Stomach (tissue), 9 donors: ENCODE data around the gene PTPRJ. TPM values are rescaled to one million over a fixed set of nuclear protein-coding genes. Genes with fewer than 3 reads are reported as not detected.
"Not testable (repeated sequence)": the region's sequence is repeated elsewhere in the genome, so short reads cannot be mapped to it uniquely, and the experiment has no call there.

Experiments used
- DNase-seq, 2 donors: peaks; one replicate each; pipeline versions ENCODE4 v3.0.0 to v3.0.0-alpha.2; 2013 to 2019
- H3K27ac ChIP-seq, 5 donors: fragments of 200-600 bp in 4 of 5; sonication (generic) in 4 of 5; one replicate each; pipeline ENCODE4 v1.5.1; 2013 to 2019; ENCODE audit warnings: mild to moderate bottlenecking in 1 of 5, moderate library complexity in 1 of 5
- H3K27me3 ChIP-seq, 3 donors: fragments of 200-600 bp; sonication (generic); one replicate each; pipeline ENCODE4 v1.5.1; 2017 to 2019; ENCODE audit warnings: mixed run types in 1 of 3
- H3K36me3 ChIP-seq, 4 donors: fragments of 200-600 bp; sonication (generic); 1 replicate in 3 of 4; 2 replicates in 1 of 4; pipeline ENCODE4 v1.5.1; 2016 to 2019
- H3K4me1 ChIP-seq, 4 donors: fragments of 200-600 bp; sonication (generic); one replicate each; pipeline ENCODE4 v1.5.1; 2016 to 2019
- H3K4me3 ChIP-seq, 4 donors: fragments of 200-600 bp; sonication (generic) in 3 of 4; one replicate each; pipeline ENCODE4 v1.5.1; 2016 to 2019; ENCODE audit warnings: mild to moderate bottlenecking in 1 of 4
- H3K9me3 ChIP-seq, 4 donors: fragments of 200-600 bp; sonication (generic); one replicate each; pipeline ENCODE4 v1.5.1; 2016 to 2019
- EP300 ChIP-seq: sonication (generic); formaldehyde crosslinking; IDR thresholded peaks from one replicate; pipeline ENCODE4 v1.6.1; 2017; ENCODE audit warnings: antibody characterized with exemption
- POLR2A ChIP-seq, 4 donors: fragments of 450-650 bp; IDR thresholded peaks; one replicate each; pipeline ENCODE4 v1.6.1; 2016; ENCODE audit warnings: antibody characterized with exemption in 4 of 4, control low read depth in 2 of 4, mild to moderate bottlenecking in 1 of 4, moderate library complexity in 1 of 4
- POLR2AphosphoS5 ChIP-seq, 3 donors: sonication (generic); formaldehyde crosslinking; IDR thresholded peaks; one replicate each; pipeline ENCODE4 v1.6.1; 2016; ENCODE audit warnings: antibody characterized with exemption in 3 of 3
- WGBS, 5 donors: extraction: QIAGEN DNeasy Blood & Tissue Kit in 3 of 5; methylation state at CpG; one replicate each; pipeline versions ENCODE4 v1.1.5 to v1.1.7; 2013 to 2018; 5-methylcytosine and 5-hydroxymethylcytosine counted together
- intact Hi-C: fragments of 100-400 bp; cut with DNase I; formaldehyde crosslinking; loops from one replicate; pipeline ENCODE4 v1.15.1; 2023; ENCODE audit warnings: low total_unique reads
- polyA plus RNA-seq, 3 donors: library from polyadenylated mRNA; stranded (reverse); fragments of 200-250 nt; gene quantifications; one replicate each; pipeline ENCODE4 v1.2.3, GENCODE V29; 2013
- total RNA-seq, 5 donors: library from RNA; depleted of rRNA; stranded (reverse); fragments of >200 nt; gene quantifications; one replicate each; pipeline versions ENCODE4 v1.1.0 to v1.2.3, GENCODE V29; 2014 to 2016
- TF ChIP-seq, protein P1 (sequence below), 7 experiments: fragments of 450-650 bp in 4 of 7; fragments of 200-600 bp in 3 of 7; sonication (generic) in 3 of 7; IDR thresholded peaks; one replicate each; pipeline ENCODE4 v1.5.1; 2016 to 2019; ENCODE audit warnings: antibody characterized with exemption in 7 of 7, control low read depth in 2 of 7, mild to moderate bottlenecking in 1 of 7
- donor health status: healthy with polysubstance abuse.
- donor health status: Bipolar disorder and iron deficiency.
- donor health status: healthy.

The PTPRJ gene
- total and polyA plus RNA-seq, 8 donors, result 2.6 to 351 (median 20.7) TPM

DNA sequence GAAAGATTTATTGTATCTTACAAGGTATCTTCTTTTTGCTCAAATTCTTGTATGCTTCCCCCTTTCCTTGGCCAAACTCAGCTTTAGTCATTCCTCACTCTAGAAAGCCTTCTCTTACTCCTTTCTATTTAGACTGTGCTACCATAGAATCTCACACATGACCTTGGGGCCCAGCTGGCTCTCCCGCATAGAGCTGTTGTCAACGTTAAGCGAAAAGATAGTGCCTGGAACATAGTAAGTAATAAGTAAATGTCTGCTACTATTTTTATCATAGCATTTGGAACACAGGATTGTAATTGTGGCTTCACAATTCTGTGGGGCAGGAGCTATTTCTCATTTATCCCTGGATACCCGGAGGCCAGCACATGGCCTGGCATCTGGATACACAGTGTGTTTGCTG, 197.3 kb downstream of the PTPRJ start:
- H3K4me1 ChIP-seq, result peaks cover 0 to 5% (median 0%) of the 10 kb centered on the region in 4 donors
- no peaks in the 10 kb centered on the region for H3K9me3 ChIP-seq
- H3K36me3 ChIP-seq, result no peaks in the 10 kb centered on the region
- H3K27me3 ChIP-seq, result no peaks in the 10 kb centered on the region
- intact Hi-C loops, result no loop called here
- DNase-seq, result no peak
- TF ChIP-seq POLR2A (IDR thresholded peaks at IDR 0.05) (no peak), POLR2AphosphoS5 (IDR thresholded peaks at IDR 0.05) (no peak), EP300 (no peak)
- TF ChIP-seq, protein P1, sequence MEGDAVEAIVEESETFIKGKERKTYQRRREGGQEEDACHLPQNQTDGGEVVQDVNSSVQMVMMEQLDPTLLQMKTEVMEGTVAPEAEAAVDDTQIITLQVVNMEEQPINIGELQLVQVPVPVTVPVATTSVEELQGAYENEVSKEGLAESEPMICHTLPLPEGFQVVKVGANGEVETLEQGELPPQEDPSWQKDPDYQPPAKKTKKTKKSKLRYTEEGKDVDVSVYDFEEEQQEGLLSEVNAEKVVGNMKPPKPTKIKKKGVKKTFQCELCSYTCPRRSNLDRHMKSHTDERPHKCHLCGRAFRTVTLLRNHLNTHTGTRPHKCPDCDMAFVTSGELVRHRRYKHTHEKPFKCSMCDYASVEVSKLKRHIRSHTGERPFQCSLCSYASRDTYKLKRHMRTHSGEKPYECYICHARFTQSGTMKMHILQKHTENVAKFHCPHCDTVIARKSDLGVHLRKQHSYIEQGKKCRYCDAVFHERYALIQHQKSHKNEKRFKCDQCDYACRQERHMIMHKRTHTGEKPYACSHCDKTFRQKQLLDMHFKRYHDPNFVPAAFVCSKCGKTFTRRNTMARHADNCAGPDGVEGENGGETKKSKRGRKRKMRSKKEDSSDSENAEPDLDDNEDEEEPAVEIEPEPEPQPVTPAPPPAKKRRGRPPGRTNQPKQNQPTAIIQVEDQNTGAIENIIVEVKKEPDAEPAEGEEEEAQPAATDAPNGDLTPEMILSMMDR (IDR thresholded peaks at IDR 0.05), result no peak
- WGBS, 5 donors, result 61 to 78% (median 64%) methylated on average over 4 of the region's 4 CpGs
- no peak overlapping the region for H3K4me3 ChIP-seq
- H3K27ac ChIP-seq, result no peak overlapping the region

DNA sequence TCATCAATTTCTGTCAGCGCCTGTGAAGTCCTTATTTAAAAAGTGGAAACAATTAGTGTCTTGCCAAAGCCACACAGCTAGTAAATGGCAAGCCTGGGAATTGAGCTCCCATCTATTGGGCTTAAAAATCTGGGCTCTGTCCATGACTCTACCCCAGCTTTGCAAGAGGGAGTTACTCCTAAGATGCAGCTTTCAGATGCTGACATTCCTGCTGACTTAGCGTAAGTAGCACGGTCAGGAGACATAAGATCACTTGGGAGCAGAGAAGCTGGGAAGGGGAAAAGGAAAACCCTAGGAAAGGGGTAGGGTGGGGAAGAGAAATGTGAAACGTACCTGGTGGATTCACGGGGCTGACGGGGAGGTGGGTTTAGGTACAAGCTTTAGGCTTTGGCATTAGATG, 200.3 kb downstream of the PTPRJ start:
- intact Hi-C loops, result no loop called here
- Histone ChIP-seq H3K36me3 (no peaks in the 10 kb centered on the region), H3K9me3 (no peaks in the 10 kb centered on the region), H3K4me1 (no peaks in the 10 kb centered on the region), H3K27ac (no peak overlapping the region), H3K27me3 (no peaks in the 10 kb centered on the region), H3K4me3 (no peak overlapping the region)
- 78 to 89% (median 80%) methylated on average over 6 of the region's 6 CpGs for WGBS, 5 donors
- TF ChIP-seq EP300, result no peak
- TF ChIP-seq, protein P1 (IDR thresholded peaks at IDR 0.05), result no peak
- no peak for TF ChIP-seq POLR2AphosphoS5 (IDR thresholded peaks at IDR 0.05)
- no peak for DNase-seq

DNA sequence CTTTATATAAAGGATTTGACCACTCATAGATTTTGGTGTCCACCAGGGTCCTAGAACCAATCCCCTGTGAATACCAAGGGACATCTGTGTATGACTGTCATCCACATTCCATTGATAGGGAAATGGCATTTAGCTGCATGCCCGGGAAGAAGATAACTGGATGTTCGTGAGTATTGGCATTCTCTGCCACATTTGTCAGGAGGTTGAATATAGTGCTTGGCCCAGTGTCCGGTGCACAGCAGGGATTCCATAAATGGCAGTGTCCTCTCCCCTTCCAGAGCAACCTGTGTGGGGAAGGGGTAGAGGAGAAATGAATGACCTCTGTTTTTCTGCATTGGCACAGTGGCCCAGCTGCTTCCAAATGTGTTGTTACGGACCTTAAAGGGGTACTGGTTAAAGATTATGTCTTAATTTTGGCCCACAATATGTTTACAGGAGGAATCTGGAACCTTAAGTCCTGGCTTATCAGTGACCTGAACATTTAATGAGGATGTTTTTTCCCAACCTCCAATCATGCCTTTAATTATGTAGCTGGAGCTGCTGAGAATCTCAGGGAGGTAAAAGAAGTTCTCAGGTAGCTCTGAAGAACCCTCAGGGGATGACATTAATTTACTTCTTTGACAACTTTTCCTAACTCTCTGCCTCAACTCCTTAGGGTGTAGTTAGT, 202.6 kb downstream of the PTPRJ start:
- Histone ChIP-seq H3K36me3 (no peaks in the 10 kb centered on the region), H3K4me3 (no peak overlapping the region), H3K9me3 (no peaks in the 10 kb centered on the region), H3K4me1 (no peaks in the 10 kb centered on the region), H3K27ac (no peak overlapping the region), H3K27me3 (no peaks in the 10 kb centered on the region)
- WGBS, 5 donors, result 60 to 75% (median 72%) methylated on average over 4 of the region's 4 CpGs
- intact Hi-C loops, result no loop called here
- no peak for TF ChIP-seq POLR2AphosphoS5 (IDR thresholded peaks at IDR 0.05)
- TF ChIP-seq, protein P1 (IDR thresholded peaks at IDR 0.05), result no peak
- no peak for TF ChIP-seq POLR2A (IDR thresholded peaks at IDR 0.05)
- no peak for TF ChIP-seq EP300
- DNase-seq, result no peak

DNA sequence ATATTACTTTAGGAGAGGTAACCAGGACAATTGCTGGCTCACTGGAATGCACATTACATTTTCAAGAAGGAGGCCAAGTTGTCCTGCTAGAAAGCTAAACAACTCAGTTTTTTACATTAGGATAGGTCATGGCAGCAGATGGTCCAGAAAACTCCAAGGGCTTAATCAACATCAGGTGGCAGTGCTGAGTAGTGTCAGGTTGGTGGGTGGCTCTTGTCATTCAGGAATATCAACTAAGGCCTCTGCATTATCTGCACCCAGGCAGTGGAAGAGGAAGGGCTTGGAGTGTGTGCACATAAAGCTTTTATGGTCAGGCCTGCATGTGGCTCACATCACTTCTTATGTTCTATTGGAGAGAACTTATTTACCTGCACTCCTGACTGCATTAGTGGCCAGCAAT, 204.1 kb downstream of the PTPRJ start:
- Histone ChIP-seq H3K27me3 (no peaks in the 10 kb centered on the region), H3K9me3 (no peaks in the 10 kb centered on the region), H3K4me3 (no peak overlapping the region), H3K27ac (no peak overlapping the region), H3K36me3 (no peaks in the 10 kb centered on the region), H3K4me1 (no peaks in the 10 kb centered on the region)
- TF ChIP-seq EP300 (no peak), POLR2A (IDR thresholded peaks at IDR 0.05) (no peak), POLR2AphosphoS5 (IDR thresholded peaks at IDR 0.05) (no peak)
- TF ChIP-seq, protein P1 (IDR thresholded peaks at IDR 0.05), result no peak
- DNase-seq, result no peak
- intact Hi-C loops, result no loop called here

DNA sequence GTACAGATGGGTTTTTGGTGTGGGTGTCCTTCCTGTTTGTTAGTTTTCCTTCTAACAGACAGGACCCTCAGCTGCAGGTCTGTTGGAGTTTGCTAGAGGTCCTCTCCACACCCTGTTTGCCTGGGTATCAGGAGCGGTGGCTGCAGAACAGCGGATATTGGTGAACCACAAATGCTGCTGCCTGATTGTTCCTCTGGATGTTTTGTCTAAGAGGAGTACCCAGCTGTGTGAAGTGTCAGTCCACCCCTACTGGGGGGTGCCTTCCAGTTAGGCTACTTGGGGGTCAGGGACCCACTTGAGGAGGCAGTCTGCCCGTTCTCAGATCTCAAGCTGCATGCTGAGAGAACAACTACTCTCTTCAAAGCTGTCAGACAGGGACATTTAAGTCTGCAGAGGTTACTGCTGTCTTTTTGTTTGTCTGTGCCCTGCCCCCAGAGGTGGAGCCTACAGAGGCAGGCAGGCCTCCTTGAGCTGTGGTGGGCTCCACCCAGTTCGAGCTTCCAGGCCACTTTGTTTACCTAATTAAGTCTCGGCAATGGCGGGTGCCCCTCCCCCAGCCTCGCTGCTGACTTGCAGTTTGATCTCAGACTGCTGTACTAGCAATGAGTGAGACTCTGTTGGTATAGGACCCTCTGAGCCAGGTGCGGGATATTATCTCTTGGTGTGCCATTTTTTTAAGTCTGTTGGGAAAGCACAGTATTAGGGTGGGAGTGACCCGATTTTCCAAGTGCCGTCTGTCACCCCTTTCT, 210.7 kb downstream of the PTPRJ start:
- H3K4me1 ChIP-seq, H3K27me3 ChIP-seq, H3K27ac ChIP-seq, H3K4me3 ChIP-seq, intact Hi-C loops, H3K36me3 ChIP-seq, DNase-seq: not testable (repeated sequence)
- peaks cover 0 to 27% (median 16%) of the 10 kb centered on the region in 4 donors for H3K9me3 ChIP-seq
- 33 to 50% (median 43%) methylated on average over 10 of the region's 10 CpGs for WGBS, 5 donors
